HCT116 (cell line): Measurements from ENCODE around the gene LYSMD4. TPM values are rescaled to one million over a fixed set of nuclear protein-coding genes. Genes with fewer than 3 reads are reported as not detected.

ENCODE experiments used
- ATAC-seq: fragments of 200-7000 bp; cut with Tn5 transposase; 2 replicates; pipeline ENCODE4 v1.9.1; 2020; ENCODE audit warnings: mild to moderate bottlenecking, moderate library complexity
- BruUV-seq: library from RNA; stranded (reverse); fragments of 400-500 nt; replicated peaks from 2 replicates; lab custom pipeline; 2021; lab: Mats Ljungman, UMichigan
- CTCF ChIA-PET: fragments of 300-600 bp; sonication (Branson Sonifier 250); formaldehyde crosslinking; loops from one replicate; lab custom pipeline; 2021; ENCODE audit warnings: antibody characterized with exemption; lab: Charles Lee
- POLR2A ChIA-PET: fragments of 300-600, 350-600 bp; sonication (Branson Sonifier 250); formaldehyde crosslinking; loops from one replicate; lab custom pipeline; 2021; ENCODE audit warnings: antibody characterized with exemption; lab: Charles Lee
- RAD21 ChIA-PET, 2 experiments: fragments of 300-600 bp; sonication (Branson Sonifier 250); formaldehyde crosslinking; loops; one replicate each; lab custom pipeline; 2023; ENCODE audit warnings: low total read pairs in 2 of 2; ENCODE audit not compliant: uncharacterized antibody in 2 of 2, unreplicated experiment in 2 of 2, low non-redundant PET in 1 of 2; lab: Charles Lee
- DNase-seq: peaks from one replicate; pipeline ENCODE4 v3.0.0-alpha.2; 2010; ENCODE audit warnings: low read depth, low spot score
- H2AFZ ChIP-seq: fragments of 200-600 bp; shearing (Covaris generic), sonication (generic); 2 replicates; pipeline ENCODE4 v1.6.1; 2017; ENCODE audit warnings: low read depth, mixed run types, mixed read lengths, antibody characterized with exemption, low read length; ENCODE audit not compliant: poor library complexity, severe bottlenecking
- H3K27ac ChIP-seq: 2 replicates; pipeline ENCODE4 v1.5.1; 2012; ENCODE audit warnings: low read depth, low read length
- H3K27me3 ChIP-seq: fragments of 200-600 bp; sonication (generic); 2 replicates; pipeline ENCODE4 v1.6.1; 2016; ENCODE audit warnings: mixed run types, low read length, mixed read lengths; ENCODE audit not compliant: insufficient read depth
- H3K36me3 ChIP-seq, 2 experiments: fragments of 200-500 bp in 1 of 2; fragments of 200-600 bp in 1 of 2; sonication (Bioruptor generic) in 1 of 2; sonication (generic) in 1 of 2; 2 replicates each; pipeline versions ENCODE4 v1.5.1 to v1.6.1; 2014 to 2016; ENCODE audit warnings: low read length in 2 of 2, inconsistent platforms in 1 of 2, mixed read lengths in 1 of 2, mixed run types in 1 of 2; ENCODE audit not compliant: insufficient read depth in 2 of 2, control insufficient read depth in 1 of 2
- H3K4me1 ChIP-seq, 2 experiments: fragments of 200-600 bp in 1 of 2; sonication (generic) in 1 of 2; 2 replicates each; pipeline versions ENCODE4 v1.5.1 to v1.6.1; 2012 to 2017; ENCODE audit warnings: low read length in 2 of 2, inconsistent platforms in 1 of 2, mild to moderate bottlenecking in 1 of 2, mixed read lengths in 1 of 2, mixed run types in 1 of 2, moderate library complexity in 1 of 2; ENCODE audit not compliant: insufficient read depth in 2 of 2, control insufficient read depth in 1 of 2
- H3K4me2 ChIP-seq: fragments of 200-600 bp; sonication (generic); 2 replicates; pipeline ENCODE4 v1.6.1; 2017; ENCODE audit warnings: mixed run types, low read length, mixed read lengths
- H3K4me3 ChIP-seq, 2 experiments: fragments of 200-600 bp in 1 of 2; sonication (generic) in 1 of 2; replicated peaks in 1 of 2; 2 replicates each; pipeline ENCODE4 v1.5.1; 2011 to 2016; ENCODE audit warnings: low read length in 2 of 2, control low read depth in 1 of 2, low read depth in 1 of 2, mild to moderate bottlenecking in 1 of 2, mixed read lengths in 1 of 2, mixed run types in 1 of 2
- H3K79me2 ChIP-seq: fragments of 200-600 bp; sonication (generic); 2 replicates; pipeline ENCODE4 v1.6.1; 2017; ENCODE audit warnings: mild to moderate bottlenecking, mixed run types, low read length, moderate library complexity, mixed read lengths; ENCODE audit not compliant: insufficient read depth
- H3K9ac ChIP-seq: fragments of 200-600 bp; sonication (generic); 2 replicates; pipeline ENCODE4 v1.6.1; 2016; ENCODE audit warnings: low read length, mixed read lengths
- H3K9me2 ChIP-seq: fragments of 200-600 bp; sonication (generic), shearing (Covaris generic); 2 replicates; pipeline ENCODE4 v1.6.1; 2017; ENCODE audit warnings: mixed run types, mild to moderate bottlenecking, moderate library complexity; ENCODE audit not compliant: insufficient read depth
- H3K9me3 ChIP-seq, 2 experiments: fragments of 200-500 bp in 1 of 2; fragments of 200-600 bp in 1 of 2; sonication (Bioruptor generic) in 1 of 2; sonication (generic) in 1 of 2; 2 replicates each; pipeline ENCODE4 v1.6.1; 2014 to 2017; ENCODE audit warnings: low read length in 2 of 2, mixed read lengths in 2 of 2, inconsistent platforms in 1 of 2, low read depth in 1 of 2, mild to moderate bottlenecking in 1 of 2, mixed run types in 1 of 2, moderate library complexity in 1 of 2; ENCODE audit not compliant: control insufficient read depth in 1 of 2, insufficient read depth in 1 of 2
- H4K20me1 ChIP-seq: fragments of 200-600 bp; sonication (generic), shearing (Covaris generic); 2 replicates; pipeline ENCODE4 v1.6.1; 2017; ENCODE audit warnings: mixed run types, mild to moderate bottlenecking, moderate library complexity; ENCODE audit not compliant: insufficient read depth
- CBX3 ChIP-seq: IDR thresholded peaks from 2 replicates; pipeline ENCODE4 v1.6.1; 2012; ENCODE audit warnings: low read depth
- CEBPB ChIP-seq: IDR thresholded peaks from 2 replicates; pipeline ENCODE4 v1.6.1; 2012; ENCODE audit warnings: low read depth
- EGR1 ChIP-seq: IDR thresholded peaks from 2 replicates; pipeline ENCODE4 v1.6.1; 2012; ENCODE audit warnings: low read depth
- POLR2A ChIP-seq: IDR thresholded peaks from 2 replicates; pipeline ENCODE4 v1.7.0; 2011; ENCODE audit warnings: borderline replicate concordance; ENCODE audit not compliant: insufficient read depth, insufficient read length; ENCODE audit errors: extremely low read depth
- POLR2AphosphoS5 ChIP-seq: IDR thresholded peaks from 2 replicates; pipeline ENCODE4 v1.6.1; 2011; ENCODE audit warnings: mild to moderate bottlenecking, low read depth, low read length, moderate library complexity
- RAD21 ChIP-seq: IDR thresholded peaks from 2 replicates; pipeline ENCODE4 v1.6.1; 2012; ENCODE audit warnings: low read depth, mild to moderate bottlenecking
- SIN3A ChIP-seq: IDR thresholded peaks from 2 replicates; pipeline ENCODE4 v1.6.1; 2012; ENCODE audit warnings: low read depth
- SRF ChIP-seq: IDR thresholded peaks from 2 replicates; pipeline ENCODE4 v1.6.1; 2012; ENCODE audit warnings: low read depth
- TCF7L2 ChIP-seq: IDR thresholded peaks from 2 replicates; pipeline ENCODE4 v1.7.0; 2011; ENCODE audit warnings: borderline replicate concordance, inconsistent platforms; ENCODE audit not compliant: insufficient read depth, insufficient read length; ENCODE audit errors: extremely low read depth
- YY1 ChIP-seq: IDR thresholded peaks from 2 replicates; pipeline ENCODE4 v1.6.1; 2011; ENCODE audit warnings: low read length, low read depth, moderate library complexity, mild to moderate bottlenecking; ENCODE audit not compliant: insufficient replicate concordance; ENCODE audit errors: extremely low read depth
- ZFX ChIP-seq: fragments of 450-650 bp; IDR thresholded peaks from 2 replicates; pipeline ENCODE4 v1.6.1; 2017
- ZNF274 ChIP-seq: fragments of 200-500 bp; sonication (Bioruptor generic); IDR thresholded peaks from 2 replicates; pipeline ENCODE4 v1.6.1; 2014; ENCODE audit warnings: mild to moderate bottlenecking, low read depth, low read length, inconsistent platforms
- intact Hi-C: fragments of 100-400 bp; cut with micrococcal nuclease; formaldehyde crosslinking; loops from 2 replicates; pipeline ENCODE4 v1.10.0; 2022
- total RNA-seq: library from RNA; stranded (reverse); gene quantifications from one replicate; pipeline ENCODE4 v1.2.1, GENCODE V29; 2021; ENCODE audit not compliant: unreplicated experiment
- TF ChIP-seq, protein P1 (sequence below): IDR thresholded peaks from 2 replicates; pipeline ENCODE4 v1.6.1; 2012
- TF ChIP-seq, protein P2 (sequence below), 3 experiments: fragments of 200-600 bp in 1 of 3; sonication (generic) in 1 of 3; IDR thresholded peaks in 2 of 3; conservative IDR thresholded peaks in 1 of 3; 2 replicates each; pipeline ENCODE4 v1.5.1; 2012 to 2017; ENCODE audit warnings: low read depth in 2 of 3, low read length in 2 of 3, antibody characterized with exemption in 1 of 3, borderline replicate concordance in 1 of 3, control low read depth in 1 of 3, mild to moderate bottlenecking in 1 of 3, mixed read lengths in 1 of 3, mixed run types in 1 of 3, moderate library complexity in 1 of 3; ENCODE audit not compliant: insufficient read depth in 1 of 3
- TF ChIP-seq, protein P3 (sequence below): IDR thresholded peaks from 2 replicates; pipeline ENCODE4 v1.6.1; 2011; ENCODE audit warnings: mild to moderate bottlenecking, low read length, moderate library complexity; ENCODE audit not compliant: insufficient replicate concordance; ENCODE audit errors: extremely low read depth
- TF ChIP-seq, protein P4 (sequence below): IDR thresholded peaks from 2 replicates; pipeline ENCODE4 v1.6.1; 2012; ENCODE audit warnings: low read depth

LYSMD4 gene
- total RNA-seq, 1 experiment from 2014 or later, result 8.6 TPM

DNA sequence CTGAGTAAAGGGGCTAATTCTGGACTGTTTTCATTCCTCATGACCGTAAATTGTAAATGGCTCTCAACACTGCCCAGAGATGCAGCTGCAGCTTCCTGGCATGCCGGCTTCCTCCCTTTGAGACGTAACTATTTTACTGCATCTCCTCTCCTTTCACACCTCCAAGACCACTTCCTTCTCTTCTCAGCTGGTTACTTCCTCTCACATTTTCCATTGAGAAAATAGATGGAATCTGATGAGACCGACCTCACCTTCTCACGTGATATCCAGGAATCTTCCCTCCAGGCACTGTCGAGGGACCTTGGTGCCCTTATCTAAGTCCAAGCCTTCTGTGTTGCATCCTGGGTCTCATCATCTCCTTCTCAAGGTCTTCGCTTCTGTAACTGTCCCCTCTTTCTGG, 12.7 kb downstream of the LYSMD4 start:
- H3K36me3 ChIP-seq, result no peaks in the 10 kb centered on the region
- no peak overlapping the region for H3K27ac ChIP-seq
- ChIA-PET POLR2A (no interaction called here), RAD21 (no interaction called here), CTCF (no interaction called here)
- H3K4me1 ChIP-seq, result no peaks in the 10 kb centered on the region
- intact Hi-C loops, result no loop called here
- BruUV-seq, result no TSS peak
- no peak overlapping the region for H3K9ac ChIP-seq
- no peak overlapping the region for H3K4me3 ChIP-seq
- ATAC-seq (no peak), DNase-seq (no peak)
- no peak overlapping the region for H3K4me2 ChIP-seq
- H3K9me2 ChIP-seq, result no peaks in the 10 kb centered on the region
- H3K27me3 ChIP-seq, result no peaks in the 10 kb centered on the region
- no peaks in the 10 kb centered on the region for H4K20me1 ChIP-seq
- no peaks in the 10 kb centered on the region for H3K79me2 ChIP-seq
- TF ChIP-seq, protein P1, sequence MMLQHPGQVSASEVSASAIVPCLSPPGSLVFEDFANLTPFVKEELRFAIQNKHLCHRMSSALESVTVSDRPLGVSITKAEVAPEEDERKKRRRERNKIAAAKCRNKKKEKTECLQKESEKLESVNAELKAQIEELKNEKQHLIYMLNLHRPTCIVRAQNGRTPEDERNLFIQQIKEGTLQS, result no peak
- TF ChIP-seq POLR2A (no peak), ZNF274 (no peak), SRF (no peak), CBX3 (no peak), CEBPB (no peak), RAD21 (no peak), TCF7L2 (no peak), EGR1 (no peak), ZFX (no peak), SIN3A (no peak), YY1 (no peak), POLR2AphosphoS5 (no peak)
- TF ChIP-seq, protein P2, sequence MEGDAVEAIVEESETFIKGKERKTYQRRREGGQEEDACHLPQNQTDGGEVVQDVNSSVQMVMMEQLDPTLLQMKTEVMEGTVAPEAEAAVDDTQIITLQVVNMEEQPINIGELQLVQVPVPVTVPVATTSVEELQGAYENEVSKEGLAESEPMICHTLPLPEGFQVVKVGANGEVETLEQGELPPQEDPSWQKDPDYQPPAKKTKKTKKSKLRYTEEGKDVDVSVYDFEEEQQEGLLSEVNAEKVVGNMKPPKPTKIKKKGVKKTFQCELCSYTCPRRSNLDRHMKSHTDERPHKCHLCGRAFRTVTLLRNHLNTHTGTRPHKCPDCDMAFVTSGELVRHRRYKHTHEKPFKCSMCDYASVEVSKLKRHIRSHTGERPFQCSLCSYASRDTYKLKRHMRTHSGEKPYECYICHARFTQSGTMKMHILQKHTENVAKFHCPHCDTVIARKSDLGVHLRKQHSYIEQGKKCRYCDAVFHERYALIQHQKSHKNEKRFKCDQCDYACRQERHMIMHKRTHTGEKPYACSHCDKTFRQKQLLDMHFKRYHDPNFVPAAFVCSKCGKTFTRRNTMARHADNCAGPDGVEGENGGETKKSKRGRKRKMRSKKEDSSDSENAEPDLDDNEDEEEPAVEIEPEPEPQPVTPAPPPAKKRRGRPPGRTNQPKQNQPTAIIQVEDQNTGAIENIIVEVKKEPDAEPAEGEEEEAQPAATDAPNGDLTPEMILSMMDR (IDR thresholded peaks at IDR 0.05 in 2 of 3, conservative IDR thresholded peaks at IDR 0.05 in 1 of 3; ENCODE audit: borderline replicate concordance in 1 of 3, insufficient read depth in 1 of 3, low read depth in 2 of 3, low read length in 2 of 3), result no peak
- TF ChIP-seq, protein P3, sequence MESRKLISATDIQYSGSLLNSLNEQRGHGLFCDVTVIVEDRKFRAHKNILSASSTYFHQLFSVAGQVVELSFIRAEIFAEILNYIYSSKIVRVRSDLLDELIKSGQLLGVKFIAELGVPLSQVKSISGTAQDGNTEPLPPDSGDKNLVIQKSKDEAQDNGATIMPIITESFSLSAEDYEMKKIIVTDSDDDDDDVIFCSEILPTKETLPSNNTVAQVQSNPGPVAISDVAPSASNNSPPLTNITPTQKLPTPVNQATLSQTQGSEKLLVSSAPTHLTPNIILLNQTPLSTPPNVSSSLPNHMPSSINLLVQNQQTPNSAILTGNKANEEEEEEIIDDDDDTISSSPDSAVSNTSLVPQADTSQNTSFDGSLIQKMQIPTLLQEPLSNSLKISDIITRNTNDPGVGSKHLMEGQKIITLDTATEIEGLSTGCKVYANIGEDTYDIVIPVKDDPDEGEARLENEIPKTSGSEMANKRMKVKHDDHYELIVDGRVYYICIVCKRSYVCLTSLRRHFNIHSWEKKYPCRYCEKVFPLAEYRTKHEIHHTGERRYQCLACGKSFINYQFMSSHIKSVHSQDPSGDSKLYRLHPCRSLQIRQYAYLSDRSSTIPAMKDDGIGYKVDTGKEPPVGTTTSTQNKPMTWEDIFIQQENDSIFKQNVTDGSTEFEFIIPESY, result no peak
- TF ChIP-seq, protein P4, sequence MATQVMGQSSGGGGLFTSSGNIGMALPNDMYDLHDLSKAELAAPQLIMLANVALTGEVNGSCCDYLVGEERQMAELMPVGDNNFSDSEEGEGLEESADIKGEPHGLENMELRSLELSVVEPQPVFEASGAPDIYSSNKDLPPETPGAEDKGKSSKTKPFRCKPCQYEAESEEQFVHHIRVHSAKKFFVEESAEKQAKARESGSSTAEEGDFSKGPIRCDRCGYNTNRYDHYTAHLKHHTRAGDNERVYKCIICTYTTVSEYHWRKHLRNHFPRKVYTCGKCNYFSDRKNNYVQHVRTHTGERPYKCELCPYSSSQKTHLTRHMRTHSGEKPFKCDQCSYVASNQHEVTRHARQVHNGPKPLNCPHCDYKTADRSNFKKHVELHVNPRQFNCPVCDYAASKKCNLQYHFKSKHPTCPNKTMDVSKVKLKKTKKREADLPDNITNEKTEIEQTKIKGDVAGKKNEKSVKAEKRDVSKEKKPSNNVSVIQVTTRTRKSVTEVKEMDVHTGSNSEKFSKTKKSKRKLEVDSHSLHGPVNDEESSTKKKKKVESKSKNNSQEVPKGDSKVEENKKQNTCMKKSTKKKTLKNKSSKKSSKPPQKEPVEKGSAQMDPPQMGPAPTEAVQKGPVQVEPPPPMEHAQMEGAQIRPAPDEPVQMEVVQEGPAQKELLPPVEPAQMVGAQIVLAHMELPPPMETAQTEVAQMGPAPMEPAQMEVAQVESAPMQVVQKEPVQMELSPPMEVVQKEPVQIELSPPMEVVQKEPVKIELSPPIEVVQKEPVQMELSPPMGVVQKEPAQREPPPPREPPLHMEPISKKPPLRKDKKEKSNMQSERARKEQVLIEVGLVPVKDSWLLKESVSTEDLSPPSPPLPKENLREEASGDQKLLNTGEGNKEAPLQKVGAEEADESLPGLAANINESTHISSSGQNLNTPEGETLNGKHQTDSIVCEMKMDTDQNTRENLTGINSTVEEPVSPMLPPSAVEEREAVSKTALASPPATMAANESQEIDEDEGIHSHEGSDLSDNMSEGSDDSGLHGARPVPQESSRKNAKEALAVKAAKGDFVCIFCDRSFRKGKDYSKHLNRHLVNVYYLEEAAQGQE, result no peak
- H2AFZ ChIP-seq, result no peak overlapping the region
- peaks cover 0 to 3% of the 10 kb centered on the region in 2 experiments; a peak in 1 of 4 replicates for H3K9me3 ChIP-seq
